Fibroblast of the aortic adventitia (primary cell): Measurements from ENCODE around the gene SCGB2A2. TPM values are rescaled to one million over a fixed set of nuclear protein-coding genes. Genes with fewer than 3 reads are reported as not detected.
A peak's percentile ranks its signal among the peaks of the same experiment; 100 is the strongest.

Experiments used
- DNase-seq: peaks from one replicate; pipeline ENCODE4 v3.0.0-alpha.2; 2010; ENCODE audit warnings: low read depth
- H3K4me3 ChIP-seq: 2 replicates; pipeline ENCODE4 v1.5.1; 2011; ENCODE audit warnings: low read depth, mild to moderate bottlenecking, control low read depth, low read length, moderate library complexity
- total RNA-seq: library from RNA; depleted of rRNA; stranded (reverse); fragments of >200 nt; gene quantifications from 2 replicates; pipeline ENCODE4 v1.2.3, GENCODE V29; 2012; ENCODE audit warnings: low replicate concordance
- TF ChIP-seq, protein P1 (sequence below): IDR thresholded peaks from 2 replicates; pipeline ENCODE4 v1.5.1; 2011; ENCODE audit warnings: mild to moderate bottlenecking, low read length, control low read depth, inconsistent platforms; ENCODE audit not compliant: insufficient read depth

Gene SCGB2A2
- total RNA-seq: not detected in 2 replicates

DNA sequence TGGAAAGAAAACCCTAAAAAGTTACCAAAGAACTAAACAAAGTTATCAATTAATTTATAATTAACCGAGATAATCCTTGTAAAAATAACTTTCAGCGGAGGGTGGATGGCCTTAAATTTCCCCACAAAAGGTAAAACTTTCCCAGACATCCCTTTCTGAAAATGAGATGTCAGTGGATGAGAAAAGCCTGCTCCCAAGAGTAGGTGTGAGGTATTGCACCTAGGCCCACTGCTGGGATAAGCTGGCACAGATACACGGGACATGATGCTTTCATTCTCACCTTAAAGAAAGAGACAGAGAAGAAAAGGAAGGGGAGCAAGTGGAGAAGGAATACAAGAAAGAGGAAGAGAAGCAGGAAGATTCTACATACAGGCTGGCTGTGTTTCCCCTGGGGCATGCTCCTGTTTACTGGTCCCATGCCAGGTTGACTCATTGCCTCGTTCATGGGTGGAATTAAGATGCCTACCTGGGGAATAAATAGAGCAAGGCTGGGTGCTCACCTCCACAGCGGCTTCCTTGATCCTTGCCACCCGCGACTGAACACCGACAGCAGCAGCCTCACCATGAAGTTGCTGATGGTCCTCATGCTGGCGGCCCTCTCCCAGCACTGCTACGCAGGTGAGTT, at the start of gene SCGB2A2:
SCGB2A2 (plus strand) TSS at position 505 of the 625 bp plus-strand sequence; CDS start at position 564, 59 bp downstream.
- DNase-seq: no peak
- TF ChIP-seq, protein P1, sequence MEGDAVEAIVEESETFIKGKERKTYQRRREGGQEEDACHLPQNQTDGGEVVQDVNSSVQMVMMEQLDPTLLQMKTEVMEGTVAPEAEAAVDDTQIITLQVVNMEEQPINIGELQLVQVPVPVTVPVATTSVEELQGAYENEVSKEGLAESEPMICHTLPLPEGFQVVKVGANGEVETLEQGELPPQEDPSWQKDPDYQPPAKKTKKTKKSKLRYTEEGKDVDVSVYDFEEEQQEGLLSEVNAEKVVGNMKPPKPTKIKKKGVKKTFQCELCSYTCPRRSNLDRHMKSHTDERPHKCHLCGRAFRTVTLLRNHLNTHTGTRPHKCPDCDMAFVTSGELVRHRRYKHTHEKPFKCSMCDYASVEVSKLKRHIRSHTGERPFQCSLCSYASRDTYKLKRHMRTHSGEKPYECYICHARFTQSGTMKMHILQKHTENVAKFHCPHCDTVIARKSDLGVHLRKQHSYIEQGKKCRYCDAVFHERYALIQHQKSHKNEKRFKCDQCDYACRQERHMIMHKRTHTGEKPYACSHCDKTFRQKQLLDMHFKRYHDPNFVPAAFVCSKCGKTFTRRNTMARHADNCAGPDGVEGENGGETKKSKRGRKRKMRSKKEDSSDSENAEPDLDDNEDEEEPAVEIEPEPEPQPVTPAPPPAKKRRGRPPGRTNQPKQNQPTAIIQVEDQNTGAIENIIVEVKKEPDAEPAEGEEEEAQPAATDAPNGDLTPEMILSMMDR: peak; percentile 5
- no peak within 1 kb of the TSS for H3K4me3 ChIP-seq

GRCh38 chr11:62221498-62221897, 48.5 kb upstream of the SCGB2A2 start:
- H3K4me3 ChIP-seq: no peak overlapping the region
- DNase-seq: no peak

DNA sequence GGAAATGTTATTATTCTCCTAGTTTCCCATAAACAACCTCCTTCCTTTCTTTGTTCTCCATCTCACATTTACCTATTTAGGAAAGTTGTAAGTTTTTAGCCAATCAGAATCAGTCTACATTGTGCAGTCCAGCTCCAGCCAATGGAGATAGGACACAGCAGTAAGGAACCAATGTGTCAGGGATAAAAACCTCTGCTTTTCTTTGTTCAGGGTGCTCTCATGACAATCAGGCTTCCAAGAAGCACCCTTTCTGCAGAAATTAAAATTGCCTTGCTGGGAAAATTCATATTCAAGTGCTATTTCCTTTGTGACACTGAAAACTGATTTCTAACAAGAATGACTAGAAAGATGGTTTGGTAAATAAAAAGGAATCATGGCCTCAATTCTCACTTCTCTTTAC, 46.9 kb upstream of the SCGB2A2 start:
- peak; percentile 4 for DNase-seq
- no peak overlapping the region for H3K4me3 ChIP-seq
- TF ChIP-seq, protein P1: no peak

More at GRCh38 chr11:62221498-62221897, 48.5 kb upstream of the SCGB2A2 start:
- TF ChIP-seq, protein P1: no peak

- no peak overlapping the region for H3K4me3 ChIP-seq
- DNase-seq: no peak
- TF ChIP-seq, protein P1: no peak
Measured at GRCh38 chr11:62233730-62234129, 36.2 kb upstream of the SCGB2A2 start.

DNA sequence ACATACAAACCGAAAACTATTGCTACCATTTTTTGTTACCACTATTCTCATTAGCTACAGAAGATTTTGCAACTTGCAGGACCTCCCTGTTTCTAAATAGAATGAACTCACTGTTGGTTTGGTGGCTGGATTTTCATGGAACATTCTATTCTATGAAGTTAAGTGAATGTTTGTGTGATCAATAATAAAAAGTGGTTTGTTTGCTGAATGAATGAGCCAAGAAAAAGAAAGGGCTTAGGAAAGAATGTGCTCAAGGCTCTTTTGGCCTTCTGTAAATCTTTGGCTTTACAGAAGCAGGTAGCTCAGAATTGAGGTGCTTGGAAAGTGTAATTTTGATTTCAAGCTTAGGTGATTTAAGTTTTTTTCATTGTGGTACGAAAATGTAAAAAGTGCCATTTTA, 33.8 kb upstream of the SCGB2A2 start:
- no peak overlapping the region for H3K4me3 ChIP-seq
- TF ChIP-seq, protein P1: no peak
- DNase-seq: no peak

- DNase-seq: no peak
- no peak overlapping the region for H3K4me3 ChIP-seq
- TF ChIP-seq, protein P1: no peak
Measured at GRCh38 chr11:62237499-62237898, 32.5 kb upstream of the SCGB2A2 start.

- no peak overlapping the region for H3K4me3 ChIP-seq
- DNase-seq: no peak
- TF ChIP-seq, protein P1: no peak
Measured at GRCh38 chr11:62238151-62238550, 31.8 kb upstream of the SCGB2A2 start.
